Liver (tissue), 9 donors: Measurements from ENCODE around the gene MARVELD2. TPM values are rescaled to one million over a fixed set of nuclear protein-coding genes. Genes with fewer than 3 reads are reported as not detected.
A peak's percentile ranks its signal among the peaks of the same experiment; 100 is the strongest.

Experiments
- DNase-seq: peaks from one replicate; pipeline ENCODE4 v3.0.0-alpha.2; 2017; ENCODE audit warnings: low spot score
- H3K27ac ChIP-seq, 2 donors: one replicate each; pipeline ENCODE4 v1.7.0; 2013; ENCODE audit warnings: inconsistent platforms in 2 of 2, low read length in 2 of 2, control low read depth in 1 of 2, low read depth in 1 of 2, mild to moderate bottlenecking in 1 of 2
- H3K27me3 ChIP-seq, 4 donors: one replicate each; pipeline versions ENCODE4 v1.6.1 to v1.7.0; 2013; ENCODE audit warnings: low read length in 3 of 4, inconsistent platforms in 1 of 4, mild to moderate bottlenecking in 1 of 4, moderate library complexity in 1 of 4; ENCODE audit not compliant: control insufficient read depth in 4 of 4, insufficient read depth in 4 of 4
- H3K36me3 ChIP-seq, 4 donors: one replicate each; pipeline versions ENCODE4 v1.6.1 to v1.7.0; 2013; ENCODE audit warnings: low read length in 3 of 4, mild to moderate bottlenecking in 3 of 4, low read depth in 1 of 4, moderate library complexity in 1 of 4; ENCODE audit not compliant: control insufficient read depth in 4 of 4, insufficient read depth in 3 of 4
- H3K4me1 ChIP-seq, 4 donors: one replicate each; pipeline versions ENCODE4 v1.6.1 to v1.7.0; 2013; ENCODE audit warnings: low read length in 3 of 4, mild to moderate bottlenecking in 3 of 4, moderate library complexity in 1 of 4; ENCODE audit not compliant: control insufficient read depth in 4 of 4, insufficient read depth in 4 of 4
- H3K4me3 ChIP-seq, 3 donors: one replicate each; pipeline versions ENCODE4 v1.6.1 to v1.7.0; 2013; ENCODE audit warnings: low read length in 3 of 3, control low read depth in 1 of 3, low read depth in 1 of 3, mild to moderate bottlenecking in 1 of 3
- H3K9ac ChIP-seq, 2 donors: one replicate each; pipeline ENCODE4 v1.7.0; 2013; ENCODE audit warnings: low read length in 2 of 2, mild to moderate bottlenecking in 2 of 2, moderate library complexity in 2 of 2, control low read depth in 1 of 2, low read depth in 1 of 2
- H3K9me3 ChIP-seq, 4 donors: one replicate each; pipeline versions ENCODE4 v1.6.1 to v1.7.0; 2013; ENCODE audit warnings: low read length in 3 of 4; ENCODE audit not compliant: control insufficient read depth in 4 of 4
- FOXA1 ChIP-seq: IDR thresholded peaks from 2 replicates; pipeline ENCODE4 v1.6.1; 2016; ENCODE audit warnings: antibody characterized with exemption
- FOXA2 ChIP-seq: IDR thresholded peaks from 2 replicates; pipeline ENCODE4 v1.6.1; 2016; ENCODE audit warnings: antibody characterized with exemption
- GABPA ChIP-seq, 2 donors: IDR thresholded peaks in 1 of 2; conservative IDR thresholded peaks in 1 of 2; 2 replicates each; pipeline ENCODE4 v1.6.1; 2016; ENCODE audit warnings: antibody characterized with exemption in 2 of 2, mild to moderate bottlenecking in 1 of 2, moderate library complexity in 1 of 2
- HNF4A ChIP-seq, 2 donors: conservative IDR thresholded peaks; 2 replicates each; pipeline ENCODE4 v1.6.1; 2016; ENCODE audit warnings: antibody characterized with exemption in 2 of 2, mild to moderate bottlenecking in 2 of 2
- NR2F2 ChIP-seq: IDR thresholded peaks from 2 replicates; pipeline ENCODE4 v1.6.1; 2016; ENCODE audit warnings: antibody characterized with exemption
- RAD21 ChIP-seq, 2 donors: IDR thresholded peaks; 2 replicates each; pipeline ENCODE4 v1.6.1; 2016; ENCODE audit warnings: antibody characterized with exemption in 2 of 2, mild to moderate bottlenecking in 2 of 2
- RXRA ChIP-seq, 2 donors: IDR thresholded peaks; 2 replicates each; pipeline ENCODE4 v1.6.1; 2017 to 2018; ENCODE audit warnings: antibody characterized with exemption in 2 of 2, mild to moderate bottlenecking in 1 of 2
- SP1 ChIP-seq: IDR thresholded peaks from 2 replicates; pipeline ENCODE4 v1.6.1; 2018; ENCODE audit warnings: antibody characterized with exemption, mild to moderate bottlenecking
- YY1 ChIP-seq: IDR thresholded peaks from 2 replicates; pipeline ENCODE4 v1.6.1; 2016; ENCODE audit warnings: antibody characterized with exemption, mild to moderate bottlenecking
- WGBS: extraction: QIAGEN DNeasy Blood & Tissue Kit; methylation state at CpG from one replicate; pipeline ENCODE4 v1.1.7; 2013; 5-methylcytosine and 5-hydroxymethylcytosine counted together
- polyA plus RNA-seq, 2 donors: library from polyadenylated mRNA; stranded (reverse) in 1 of 2; unstranded in 1 of 2; fragments of 200-250 nt in 1 of 2; fragments of >200 nt in 1 of 2; fragmentation: Nextera tagmentation in 1 of 2; extraction: Ambion mirVana in 1 of 2; gene quantifications; one replicate each; pipeline versions ENCODE4 v1.2.1 to v1.2.3, GENCODE V29; 2013 to 2015
- total RNA-seq, 2 donors: library from RNA; depleted of rRNA; stranded (reverse); fragments of >200 nt; gene quantifications; one replicate each; pipeline ENCODE4 v1.2.3, GENCODE V29; 2014
- TF ChIP-seq, protein P1 (sequence below): fragments of 150-350 bp; IDR thresholded peaks from 2 replicates; pipeline ENCODE4 v1.5.1; 2017; ENCODE audit warnings: improper control_type of control experiment, low read depth, low read length; ENCODE audit not compliant: missing input control
- TF ChIP-seq, protein P2 (sequence below): IDR thresholded peaks from 2 replicates; pipeline ENCODE4 v1.6.1; 2016; ENCODE audit warnings: antibody characterized with exemption
- TF ChIP-seq, protein P3 (sequence below): IDR thresholded peaks from 2 replicates; pipeline ENCODE4 v1.6.1; 2016; ENCODE audit warnings: antibody characterized with exemption
- donor health status: healthy.
- donor health status: healthy.
- donor health status: healthy.
- donor health status: healthy.
- donor health status: healthy.

The MARVELD2 gene, protein sequence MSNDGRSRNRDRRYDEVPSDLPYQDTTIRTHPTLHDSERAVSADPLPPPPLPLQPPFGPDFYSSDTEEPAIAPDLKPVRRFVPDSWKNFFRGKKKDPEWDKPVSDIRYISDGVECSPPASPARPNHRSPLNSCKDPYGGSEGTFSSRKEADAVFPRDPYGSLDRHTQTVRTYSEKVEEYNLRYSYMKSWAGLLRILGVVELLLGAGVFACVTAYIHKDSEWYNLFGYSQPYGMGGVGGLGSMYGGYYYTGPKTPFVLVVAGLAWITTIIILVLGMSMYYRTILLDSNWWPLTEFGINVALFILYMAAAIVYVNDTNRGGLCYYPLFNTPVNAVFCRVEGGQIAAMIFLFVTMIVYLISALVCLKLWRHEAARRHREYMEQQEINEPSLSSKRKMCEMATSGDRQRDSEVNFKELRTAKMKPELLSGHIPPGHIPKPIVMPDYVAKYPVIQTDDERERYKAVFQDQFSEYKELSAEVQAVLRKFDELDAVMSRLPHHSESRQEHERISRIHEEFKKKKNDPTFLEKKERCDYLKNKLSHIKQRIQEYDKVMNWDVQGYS
- total RNA-seq (10 to 100 TPM; 13.1 to 20.2 TPM), polyA plus RNA-seq (10 to 100 TPM in 1 of 2 donors, 1 to 10 TPM in 1; 9.4 to 11.5 TPM)

DNA sequence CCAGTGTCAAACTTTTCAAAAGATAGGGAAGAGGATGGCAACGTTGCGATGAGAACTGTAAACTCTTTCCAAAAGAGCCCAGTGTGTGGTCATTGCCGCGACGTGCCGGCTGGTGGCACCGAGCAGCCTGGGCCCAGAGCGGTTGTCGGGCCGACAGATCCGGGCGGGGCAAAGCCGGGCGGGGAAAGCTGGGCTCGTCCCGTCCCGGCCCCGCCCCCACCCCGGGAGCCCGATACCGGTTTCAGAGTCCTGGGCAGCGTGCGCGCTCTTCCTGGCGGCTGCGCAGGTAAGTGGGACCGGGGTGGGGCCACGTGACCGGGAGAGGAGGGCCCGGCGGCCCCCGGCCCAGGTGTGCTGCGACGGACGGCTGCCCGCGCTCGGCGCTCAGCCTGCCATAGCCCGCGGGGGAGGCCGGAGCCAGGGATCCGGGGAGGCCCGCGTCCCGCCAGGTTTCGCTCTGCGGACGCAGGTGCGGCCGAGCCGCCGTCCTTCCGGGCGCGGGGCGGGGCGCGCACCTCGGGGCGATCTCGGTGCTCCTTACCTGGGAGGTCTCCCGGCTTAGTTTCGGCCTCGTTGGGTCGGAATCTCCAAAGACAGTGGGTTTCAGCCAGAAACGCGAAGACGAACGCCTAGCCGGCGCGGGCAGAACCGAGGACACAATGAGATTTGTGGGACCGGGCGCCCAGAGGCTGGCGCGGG lies at the start of gene MARVELD2:
MARVELD2 (plus strand) TSS at position 232 of the 699 bp plus-strand sequence. CDS start 4,270 bp downstream, outside the sequence.
- Histone ChIP-seq H3K27ac (peak within 1 kb of the TSS; percentile 89 to 92), H3K4me3 (peak within 1 kb of the TSS; percentile 62 to 91 (median 89)), H3K36me3 (peaks cover 0 to 13% (median 7%) of the 10 kb centered on the region in 4 donors), H3K4me1 (peaks cover 0 to 12% (median 4%) of the 10 kb centered on the region in 4 donors), H3K9ac (peak within 1 kb of the TSS; percentile 70 to 71), H3K27me3 (no peaks in the 10 kb centered on the region), H3K9me3 (no peaks in the 10 kb centered on the region)
- TF ChIP-seq, protein P1, sequence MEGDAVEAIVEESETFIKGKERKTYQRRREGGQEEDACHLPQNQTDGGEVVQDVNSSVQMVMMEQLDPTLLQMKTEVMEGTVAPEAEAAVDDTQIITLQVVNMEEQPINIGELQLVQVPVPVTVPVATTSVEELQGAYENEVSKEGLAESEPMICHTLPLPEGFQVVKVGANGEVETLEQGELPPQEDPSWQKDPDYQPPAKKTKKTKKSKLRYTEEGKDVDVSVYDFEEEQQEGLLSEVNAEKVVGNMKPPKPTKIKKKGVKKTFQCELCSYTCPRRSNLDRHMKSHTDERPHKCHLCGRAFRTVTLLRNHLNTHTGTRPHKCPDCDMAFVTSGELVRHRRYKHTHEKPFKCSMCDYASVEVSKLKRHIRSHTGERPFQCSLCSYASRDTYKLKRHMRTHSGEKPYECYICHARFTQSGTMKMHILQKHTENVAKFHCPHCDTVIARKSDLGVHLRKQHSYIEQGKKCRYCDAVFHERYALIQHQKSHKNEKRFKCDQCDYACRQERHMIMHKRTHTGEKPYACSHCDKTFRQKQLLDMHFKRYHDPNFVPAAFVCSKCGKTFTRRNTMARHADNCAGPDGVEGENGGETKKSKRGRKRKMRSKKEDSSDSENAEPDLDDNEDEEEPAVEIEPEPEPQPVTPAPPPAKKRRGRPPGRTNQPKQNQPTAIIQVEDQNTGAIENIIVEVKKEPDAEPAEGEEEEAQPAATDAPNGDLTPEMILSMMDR, result peak; percentile 66
- TF ChIP-seq FOXA1, result no peak
- peak; percentile 88 to 90 for TF ChIP-seq RAD21 (IDR thresholded peaks at IDR 0.05)
- no peak for TF ChIP-seq FOXA2
- TF ChIP-seq, protein P2, sequence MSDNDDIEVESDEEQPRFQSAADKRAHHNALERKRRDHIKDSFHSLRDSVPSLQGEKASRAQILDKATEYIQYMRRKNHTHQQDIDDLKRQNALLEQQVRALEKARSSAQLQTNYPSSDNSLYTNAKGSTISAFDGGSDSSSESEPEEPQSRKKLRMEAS, result peak; percentile 43
- peak in 1 of 2 donors; percentile 69 for TF ChIP-seq GABPA (IDR thresholded peaks at IDR 0.05 in 1 of 2, conservative IDR thresholded peaks at IDR 0.05 in 1 of 2)
- TF ChIP-seq HNF4A (conservative IDR thresholded peaks at IDR 0.05), result peak in 1 of 2 donors; percentile 13
- TF ChIP-seq NR2F2, result no peak
- peak in 1 of 2 donors; percentile 14 for TF ChIP-seq RXRA (IDR thresholded peaks at IDR 0.05)
- TF ChIP-seq SP1, result peak; percentile 61
- peak; percentile 86 for DNase-seq
- 4% methylated on average over 78 of the region's 78 CpGs for WGBS

DNA sequence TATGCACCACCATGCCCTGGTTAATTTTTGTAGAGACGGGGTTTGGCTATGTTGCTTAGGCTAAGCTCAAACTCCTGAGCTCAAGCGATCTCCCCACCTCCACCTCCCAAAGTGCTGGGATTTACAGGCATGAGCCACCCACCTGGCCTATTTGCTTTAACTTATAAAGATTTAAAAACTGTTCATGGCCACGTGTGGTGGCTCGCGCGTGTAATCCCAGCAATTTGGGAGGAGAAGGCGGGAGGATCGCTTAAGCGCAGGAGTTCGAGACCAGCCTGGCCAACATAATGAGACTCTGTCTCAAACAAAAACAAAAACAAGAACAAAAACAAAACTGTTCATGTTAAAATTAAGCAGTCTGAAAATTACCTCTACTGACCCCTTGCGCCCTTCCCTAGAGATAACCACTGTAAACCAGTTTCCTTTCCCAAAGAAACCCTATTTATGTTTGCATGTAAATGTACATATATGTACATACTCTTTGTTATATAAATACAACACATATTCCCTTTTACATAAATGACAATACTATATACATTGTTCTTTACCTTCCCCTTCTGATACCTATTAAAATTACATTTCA lies 47.1 kb upstream of the MARVELD2 start:
- Histone ChIP-seq H3K4me3 (peak overlapping the region in 1 of 3 donors; percentile 82), H3K9ac (peak overlapping the region in 1 of 2 donors; percentile 96), H3K27me3 (no peaks in the 10 kb centered on the region), H3K9me3 (no peaks in the 10 kb centered on the region), H3K27ac (no peak overlapping the region), H3K4me1 (peaks cover 0 to 22% (median 17%) of the 10 kb centered on the region in 4 donors), H3K36me3 (peaks cover 6 to 26% (median 18%) of the 10 kb centered on the region in 4 donors)
- DNase-seq, result no peak
- TF ChIP-seq, protein P3, sequence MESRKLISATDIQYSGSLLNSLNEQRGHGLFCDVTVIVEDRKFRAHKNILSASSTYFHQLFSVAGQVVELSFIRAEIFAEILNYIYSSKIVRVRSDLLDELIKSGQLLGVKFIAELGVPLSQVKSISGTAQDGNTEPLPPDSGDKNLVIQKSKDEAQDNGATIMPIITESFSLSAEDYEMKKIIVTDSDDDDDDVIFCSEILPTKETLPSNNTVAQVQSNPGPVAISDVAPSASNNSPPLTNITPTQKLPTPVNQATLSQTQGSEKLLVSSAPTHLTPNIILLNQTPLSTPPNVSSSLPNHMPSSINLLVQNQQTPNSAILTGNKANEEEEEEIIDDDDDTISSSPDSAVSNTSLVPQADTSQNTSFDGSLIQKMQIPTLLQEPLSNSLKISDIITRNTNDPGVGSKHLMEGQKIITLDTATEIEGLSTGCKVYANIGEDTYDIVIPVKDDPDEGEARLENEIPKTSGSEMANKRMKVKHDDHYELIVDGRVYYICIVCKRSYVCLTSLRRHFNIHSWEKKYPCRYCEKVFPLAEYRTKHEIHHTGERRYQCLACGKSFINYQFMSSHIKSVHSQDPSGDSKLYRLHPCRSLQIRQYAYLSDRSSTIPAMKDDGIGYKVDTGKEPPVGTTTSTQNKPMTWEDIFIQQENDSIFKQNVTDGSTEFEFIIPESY, result no peak
- TF ChIP-seq NR2F2 (no peak), YY1 (no peak)
- 95% methylated on average over 11 of the region's 11 CpGs for WGBS
